CD4-positive, alpha-beta T cell treated with Interleukin-6 at 100 ng/mL for 8 hours (primary cell): ENCODE results near the gene HDAC9.
"Not testable (repeated sequence)": the region's sequence is repeated elsewhere in the genome, so short reads cannot be mapped to it uniquely, and the experiment has no call there.

Source experiments
- DNase-seq: peaks from one replicate; pipeline ENCODE4 v3.0.0-alpha.2; 2020; ENCODE audit warnings: mixed read lengths, low spot score

HDAC9 gene

GRCh38 chr7:19023477-19023876 is 527.9 kb downstream of the HDAC9 start:
- no peak for DNase-seq

- no peak for DNase-seq
These were observed 528.7 kb downstream of the HDAC9 start for GRCh38 chr7:19024261-19024660.

- DNase-seq, result no peak
These were observed 531.3 kb downstream of the HDAC9 start for GRCh38 chr7:19026888-19027287.

GRCh38 chr7:19030281-19030680 is 534.7 kb downstream of the HDAC9 start:
- no peak for DNase-seq

GRCh38 chr7:19032942-19033341 is 537.4 kb downstream of the HDAC9 start:
- not testable (repeated sequence) for DNase-seq

GRCh38 chr7:19051767-19052375 is 556.3 kb downstream of the HDAC9 start:
- DNase-seq, result no peak
